Stomach (tissue), 4 donors: ENCODE data around the gene EGLN2.

Experiments used
- EP300 ChIP-seq: sonication (generic); formaldehyde crosslinking; IDR thresholded peaks from one replicate; pipeline ENCODE4 v1.6.1; 2017; ENCODE audit warnings: antibody characterized with exemption
- POLR2A ChIP-seq, 4 donors: fragments of 450-650 bp; IDR thresholded peaks; one replicate each; pipeline ENCODE4 v1.6.1; 2016; ENCODE audit warnings: antibody characterized with exemption in 4 of 4, control low read depth in 2 of 4, mild to moderate bottlenecking in 1 of 4, moderate library complexity in 1 of 4
- TF ChIP-seq, protein P1 (sequence below), 7 experiments: fragments of 450-650 bp in 4 of 7; fragments of 200-600 bp in 3 of 7; sonication (generic) in 3 of 7; IDR thresholded peaks; one replicate each; pipeline ENCODE4 v1.5.1; 2016 to 2019; ENCODE audit warnings: antibody characterized with exemption in 7 of 7, control low read depth in 2 of 7, mild to moderate bottlenecking in 1 of 7

DNA sequence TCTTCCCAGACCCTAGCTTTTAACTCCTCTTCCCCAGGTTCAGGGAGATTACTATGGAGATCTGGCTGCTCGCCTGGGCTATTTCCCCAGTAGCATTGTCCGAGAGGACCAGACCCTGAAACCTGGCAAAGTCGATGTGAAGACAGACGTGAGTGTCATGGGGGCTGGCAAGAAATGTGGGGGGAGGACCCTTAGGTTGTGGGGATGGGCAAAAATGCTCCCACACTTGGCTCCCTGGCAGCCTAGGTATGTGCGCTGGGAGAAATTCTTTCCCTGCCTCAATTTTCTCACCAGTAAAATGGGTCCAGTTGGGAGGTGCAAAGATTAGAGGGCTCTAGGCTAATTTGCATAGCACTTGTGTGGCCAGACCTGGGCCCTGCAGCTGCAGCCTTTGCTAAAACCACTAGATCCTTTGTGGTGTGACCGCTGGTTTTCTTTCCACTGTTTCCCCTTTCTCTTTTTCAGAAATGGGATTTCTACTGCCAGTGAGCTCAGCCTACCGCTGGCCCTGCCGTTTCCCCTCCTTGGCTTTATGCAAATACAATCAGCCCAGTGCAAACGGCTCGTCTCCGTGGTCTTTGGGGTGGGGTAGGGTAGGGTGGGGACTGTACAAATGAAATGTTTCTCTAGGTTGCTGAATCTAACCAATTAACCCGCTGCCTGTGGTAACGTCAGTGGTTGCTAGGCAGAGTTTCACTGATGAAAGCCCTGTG, 21.9 kb upstream of the EGLN2 start:
- TF ChIP-seq, protein P1, sequence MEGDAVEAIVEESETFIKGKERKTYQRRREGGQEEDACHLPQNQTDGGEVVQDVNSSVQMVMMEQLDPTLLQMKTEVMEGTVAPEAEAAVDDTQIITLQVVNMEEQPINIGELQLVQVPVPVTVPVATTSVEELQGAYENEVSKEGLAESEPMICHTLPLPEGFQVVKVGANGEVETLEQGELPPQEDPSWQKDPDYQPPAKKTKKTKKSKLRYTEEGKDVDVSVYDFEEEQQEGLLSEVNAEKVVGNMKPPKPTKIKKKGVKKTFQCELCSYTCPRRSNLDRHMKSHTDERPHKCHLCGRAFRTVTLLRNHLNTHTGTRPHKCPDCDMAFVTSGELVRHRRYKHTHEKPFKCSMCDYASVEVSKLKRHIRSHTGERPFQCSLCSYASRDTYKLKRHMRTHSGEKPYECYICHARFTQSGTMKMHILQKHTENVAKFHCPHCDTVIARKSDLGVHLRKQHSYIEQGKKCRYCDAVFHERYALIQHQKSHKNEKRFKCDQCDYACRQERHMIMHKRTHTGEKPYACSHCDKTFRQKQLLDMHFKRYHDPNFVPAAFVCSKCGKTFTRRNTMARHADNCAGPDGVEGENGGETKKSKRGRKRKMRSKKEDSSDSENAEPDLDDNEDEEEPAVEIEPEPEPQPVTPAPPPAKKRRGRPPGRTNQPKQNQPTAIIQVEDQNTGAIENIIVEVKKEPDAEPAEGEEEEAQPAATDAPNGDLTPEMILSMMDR (IDR thresholded peaks at IDR 0.05), result peak in 1 of 7 experiments; percentile 7
- no peak for TF ChIP-seq POLR2A (IDR thresholded peaks at IDR 0.05)
- TF ChIP-seq EP300, result no peak
